Peyer's patch (tissue), 4 donors: ENCODE measurements around the gene MRTFB.

Experiments
- CTCF ChIP-seq, 6 experiments: fragments of 450-650 bp in 4 of 6; fragments of 200-600 bp in 2 of 6; sonication (generic) in 1 of 6; IDR thresholded peaks; one replicate each; pipeline ENCODE4 v1.5.1; 2017 to 2019; ENCODE audit warnings: antibody characterized with exemption in 6 of 6, mild to moderate bottlenecking in 3 of 6, moderate library complexity in 1 of 6
- POLR2A ChIP-seq, 2 donors: fragments of 450-650 bp; IDR thresholded peaks; one replicate each; pipeline ENCODE4 v1.5.1; 2017; ENCODE audit warnings: antibody characterized with exemption in 2 of 2, mild to moderate bottlenecking in 2 of 2, moderate library complexity in 2 of 2

GRCh38 chr16:14024283-14024682, 46.8 kb upstream of the MRTFB start:
- TF ChIP-seq POLR2A (IDR thresholded peaks at IDR 0.05), result no peak
- TF ChIP-seq CTCF (IDR thresholded peaks at IDR 0.05), result no peak
